DOHH2 (cell line): ENCODE data around the gene NAGPA.
A peak's percentile ranks its signal among the peaks of the same experiment; 100 is the strongest.
"Not testable (repeated sequence)": the region's sequence is repeated elsewhere in the genome, so short reads cannot be mapped to it uniquely, and the experiment has no call there.

ENCODE experiments used
- H3F3A ChIP-seq: fragments of 200-600 bp; sonication (generic), shearing (Covaris generic); 2 replicates; pipeline ENCODE4 v1.6.0; 2016; ENCODE audit warnings: antibody characterized with exemption, mild to moderate bottlenecking; ENCODE audit not compliant: control insufficient read depth, insufficient read depth
- H3K27ac ChIP-seq: fragments of 200-600 bp; sonication (generic); 2 replicates; pipeline ENCODE4 v1.5.1; 2014; ENCODE audit warnings: low read depth, mild to moderate bottlenecking, low read length, moderate library complexity
- H3K27me3 ChIP-seq: fragments of 200-600 bp; sonication (generic); 2 replicates; pipeline ENCODE4 v1.6.1; 2014; ENCODE audit warnings: mild to moderate bottlenecking, low read length, mixed read lengths; ENCODE audit not compliant: control insufficient read depth
- H3K36me3 ChIP-seq: fragments of 200-600 bp; sonication (generic); 2 replicates; pipeline ENCODE4 v1.6.1; 2014; ENCODE audit warnings: mild to moderate bottlenecking, low read length, moderate library complexity, mixed read lengths; ENCODE audit not compliant: control insufficient read depth
- H3K4me1 ChIP-seq: fragments of 200-600 bp; sonication (generic); 2 replicates; pipeline ENCODE4 v1.6.1; 2014; ENCODE audit warnings: mild to moderate bottlenecking, low read length, mixed read lengths; ENCODE audit not compliant: control insufficient read depth
- H3K4me2 ChIP-seq: fragments of 200-600 bp; sonication (generic); 2 replicates; pipeline ENCODE4 v1.6.0; 2014; ENCODE audit warnings: mild to moderate bottlenecking, low read length, moderate library complexity
- H3K4me3 ChIP-seq: fragments of 200-600 bp; sonication (generic); 2 replicates; pipeline ENCODE4 v1.5.1; 2014; ENCODE audit warnings: mild to moderate bottlenecking, low read length, mixed read lengths
- H3K79me2 ChIP-seq: fragments of 200-600 bp; sonication (generic); 2 replicates; pipeline ENCODE4 v1.6.1; 2014; ENCODE audit warnings: mild to moderate bottlenecking, low read length, mixed read lengths; ENCODE audit not compliant: control insufficient read depth
- H3K9me2 ChIP-seq: fragments of 200-600 bp; sonication (generic); replicated peaks from 2 replicates; pipeline ENCODE4 v1.6.1; 2014; ENCODE audit warnings: mild to moderate bottlenecking, low read length, mixed read lengths; ENCODE audit not compliant: control insufficient read depth
- H3K9me3 ChIP-seq: fragments of 200-600 bp; sonication (generic); 2 replicates; pipeline ENCODE4 v1.6.1; 2014; ENCODE audit warnings: antibody characterized with exemption, low read length, mixed read lengths; ENCODE audit not compliant: control insufficient read depth, insufficient read depth
- H4K20me1 ChIP-seq: fragments of 200-600 bp; sonication (generic); 2 replicates; pipeline ENCODE4 v1.6.0; 2014; ENCODE audit warnings: low read depth, mild to moderate bottlenecking, antibody characterized with exemption, low read length, moderate library complexity; ENCODE audit not compliant: control insufficient read depth, insufficient read depth
- EZH2phosphoT487 ChIP-seq: fragments of 200-600 bp; sonication (generic); IDR thresholded peaks from 2 replicates; pipeline ENCODE4 v1.6.1; 2017; ENCODE audit warnings: borderline replicate concordance, mild to moderate bottlenecking, antibody characterized with exemption, low read length, moderate library complexity, mixed read lengths
- TF ChIP-seq, protein P1 (sequence below): fragments of 200-600 bp; sonication (generic); IDR thresholded peaks from one replicate; pipeline ENCODE4 v1.5.1; 2014; ENCODE audit warnings: antibody characterized with exemption, mild to moderate bottlenecking, low read depth, low read length; ENCODE audit not compliant: poor library complexity, severe bottlenecking

Gene NAGPA

DNA sequence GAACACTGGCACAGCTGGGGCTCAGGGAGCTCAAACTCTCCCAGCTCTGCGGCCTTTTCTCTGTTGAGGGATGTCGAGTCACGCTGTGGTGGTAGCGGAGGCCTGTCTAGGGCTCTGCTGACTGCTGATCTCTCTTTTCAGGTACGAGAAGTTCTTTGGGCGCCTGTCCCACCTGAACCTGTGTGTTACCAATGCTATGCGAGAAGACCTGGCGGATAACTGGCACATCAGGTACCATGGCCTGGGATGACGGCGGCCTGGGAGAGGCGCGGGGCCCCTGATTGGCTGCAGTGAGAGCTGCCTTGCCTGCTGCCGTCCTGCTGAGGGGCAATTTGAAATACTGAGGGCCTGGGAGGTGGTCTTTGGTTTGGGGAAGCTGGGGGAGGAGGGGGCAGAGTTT, 43.6 kb upstream of the NAGPA start:
- Histone ChIP-seq H3K9me3 (no peaks in the 10 kb centered on the region), H3F3A (no peaks in the 10 kb centered on the region), H3K79me2 (peaks cover 30% of the 10 kb centered on the region), H3K36me3 (peaks cover 29% of the 10 kb centered on the region), H3K4me3 (no peak overlapping the region), H3K27ac (no peak overlapping the region), H3K4me2 (no peak overlapping the region), H3K27me3 (no peaks in the 10 kb centered on the region), H3K9me2 (no peaks in the 10 kb centered on the region), H3K4me1 (peaks cover 11% of the 10 kb centered on the region), H4K20me1 (no peaks in the 10 kb centered on the region)
- TF ChIP-seq EZH2phosphoT487 = no peak
- TF ChIP-seq, protein P1, sequence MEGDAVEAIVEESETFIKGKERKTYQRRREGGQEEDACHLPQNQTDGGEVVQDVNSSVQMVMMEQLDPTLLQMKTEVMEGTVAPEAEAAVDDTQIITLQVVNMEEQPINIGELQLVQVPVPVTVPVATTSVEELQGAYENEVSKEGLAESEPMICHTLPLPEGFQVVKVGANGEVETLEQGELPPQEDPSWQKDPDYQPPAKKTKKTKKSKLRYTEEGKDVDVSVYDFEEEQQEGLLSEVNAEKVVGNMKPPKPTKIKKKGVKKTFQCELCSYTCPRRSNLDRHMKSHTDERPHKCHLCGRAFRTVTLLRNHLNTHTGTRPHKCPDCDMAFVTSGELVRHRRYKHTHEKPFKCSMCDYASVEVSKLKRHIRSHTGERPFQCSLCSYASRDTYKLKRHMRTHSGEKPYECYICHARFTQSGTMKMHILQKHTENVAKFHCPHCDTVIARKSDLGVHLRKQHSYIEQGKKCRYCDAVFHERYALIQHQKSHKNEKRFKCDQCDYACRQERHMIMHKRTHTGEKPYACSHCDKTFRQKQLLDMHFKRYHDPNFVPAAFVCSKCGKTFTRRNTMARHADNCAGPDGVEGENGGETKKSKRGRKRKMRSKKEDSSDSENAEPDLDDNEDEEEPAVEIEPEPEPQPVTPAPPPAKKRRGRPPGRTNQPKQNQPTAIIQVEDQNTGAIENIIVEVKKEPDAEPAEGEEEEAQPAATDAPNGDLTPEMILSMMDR = no peak

DNA sequence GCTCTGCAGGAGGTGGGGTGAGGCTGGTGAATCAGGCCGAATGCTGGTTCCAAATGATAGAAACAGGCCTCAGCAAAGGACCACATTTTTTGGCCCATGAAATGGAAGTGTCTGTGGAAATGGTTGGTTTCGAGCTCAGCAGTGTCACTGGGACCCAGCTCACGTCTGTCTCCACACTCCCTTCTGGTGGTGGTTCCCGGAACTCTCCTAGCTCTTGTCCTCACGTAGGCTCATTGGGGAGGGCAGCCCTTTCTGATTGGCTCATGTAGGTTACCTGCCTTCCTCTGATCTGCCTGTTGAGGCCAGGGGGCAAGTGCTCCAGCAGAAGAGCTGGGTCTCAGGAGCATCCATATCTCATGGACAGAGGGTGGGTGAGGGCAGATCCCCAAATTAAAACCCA, 41.9 kb upstream of the NAGPA start:
- Histone ChIP-seq H3K4me3 (no peak overlapping the region), H4K20me1 (no peaks in the 10 kb centered on the region), H3K36me3 (peaks cover 29% of the 10 kb centered on the region), H3K9me2 (no peaks in the 10 kb centered on the region), H3K9me3 (no peaks in the 10 kb centered on the region), H3K79me2 (peaks cover 36% of the 10 kb centered on the region), H3K27me3 (no peaks in the 10 kb centered on the region), H3F3A (no peaks in the 10 kb centered on the region), H3K4me1 (peaks cover 20% of the 10 kb centered on the region), H3K27ac (no peak overlapping the region), H3K4me2 (no peak overlapping the region)
- TF ChIP-seq, protein P1 = no peak
- TF ChIP-seq EZH2phosphoT487 = no peak

DNA sequence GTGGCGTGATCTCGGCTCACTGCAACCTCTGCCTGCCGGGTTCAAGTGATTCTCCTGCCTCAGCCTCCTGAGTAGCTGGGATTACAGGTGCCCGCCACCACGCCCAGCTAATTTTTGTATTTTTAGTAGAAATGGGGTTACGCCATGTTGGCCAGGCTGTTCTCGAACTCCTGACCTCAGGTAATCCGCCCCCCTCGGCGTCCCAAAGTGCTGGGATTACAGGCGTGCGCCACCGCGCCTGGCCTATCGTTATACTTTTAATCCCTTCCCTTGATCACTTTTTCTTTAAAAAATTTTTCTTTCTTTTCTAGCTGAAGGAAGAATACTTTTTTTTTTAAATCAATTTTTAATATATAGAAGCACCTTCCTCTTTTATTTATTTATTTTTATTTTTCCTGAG, 40.0 kb upstream of the NAGPA start:
- peaks cover 36% of the 10 kb centered on the region for H3K79me2 ChIP-seq
- H3K36me3 ChIP-seq = peaks cover 29% of the 10 kb centered on the region
- H3K9me3 ChIP-seq, H3K27me3 ChIP-seq, H3K9me2 ChIP-seq, H4K20me1 ChIP-seq, H3F3A ChIP-seq, H3K4me3 ChIP-seq, H3K4me2 ChIP-seq, H3K27ac ChIP-seq: not testable (repeated sequence)
- peaks cover 20% of the 10 kb centered on the region for H3K4me1 ChIP-seq

DNA sequence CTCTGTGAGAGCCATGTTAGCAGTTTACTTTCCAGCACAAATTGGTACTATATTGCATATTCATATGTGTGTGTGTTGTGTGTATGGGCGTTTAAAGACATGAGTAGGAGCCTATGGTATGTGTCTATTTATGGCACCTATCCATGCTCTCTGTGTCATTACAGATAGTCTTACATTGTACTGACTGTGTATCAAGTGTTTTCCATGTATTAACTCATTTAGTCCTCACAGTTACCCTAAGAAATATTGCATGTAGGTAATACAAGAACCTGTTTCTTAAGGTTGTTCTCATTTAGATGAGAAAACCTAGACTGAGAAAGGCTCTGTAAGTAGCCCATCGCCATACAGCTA, 39.5 kb upstream of the NAGPA start:
- peak overlapping the region; percentile 73; the same call in 1 of the 2 replicates for H3K4me3 ChIP-seq
- peak overlapping the region; percentile 71 for H3K4me2 ChIP-seq

More for the DNA sequence above, 39.5 kb upstream of the NAGPA start:
- TF ChIP-seq, protein P1 = no peak
- no peak for TF ChIP-seq EZH2phosphoT487
- Histone ChIP-seq H3K27me3 (no peaks in the 10 kb centered on the region), H3K27ac (no peak overlapping the region), H3K79me2 (peaks cover 36% of the 10 kb centered on the region), H3K36me3 (peaks cover 29% of the 10 kb centered on the region), H3K9me3 (no peaks in the 10 kb centered on the region), H4K20me1 (no peaks in the 10 kb centered on the region), H3F3A (no peaks in the 10 kb centered on the region), H3K4me1 (peaks cover 20% of the 10 kb centered on the region), H3K9me2 (no peaks in the 10 kb centered on the region)
